B cell (primary cell): Measurements from ENCODE around the gene NHSL1. TPM values are rescaled to one million over a fixed set of nuclear protein-coding genes. Genes with fewer than 3 reads are reported as not detected.

Source experiments
- ATAC-seq: fragments of 200-7000 bp; cut with Tn5 transposase; one replicate; pipeline ENCODE4 v1.10.0; 2021; ENCODE audit warnings: low read depth, mild to moderate bottlenecking, moderate number of reproducible peaks, moderate library complexity
- CTCF ChIA-PET: fragments of 350-600 bp; sonication (Branson Sonifier 250); formaldehyde crosslinking; loops from one replicate; lab custom pipeline; 2021; ENCODE audit warnings: antibody characterized with exemption, inconsistent platforms; lab: Charles Lee
- POLR2A ChIA-PET: fragments of 350-600 bp; sonication (Branson Sonifier 250); formaldehyde crosslinking; loops from one replicate; lab custom pipeline; 2021; ENCODE audit warnings: antibody characterized with exemption; lab: Charles Lee
- DNase-seq: peaks from one replicate; pipeline ENCODE4 v3.0.0; 2013
- H2AFZ ChIP-seq: 2 replicates; pipeline ENCODE4 v1.6.1; 2012; ENCODE audit warnings: mild to moderate bottlenecking, low read depth, low read length; ENCODE audit not compliant: insufficient read depth, poor library complexity, severe bottlenecking
- H3K27ac ChIP-seq, 2 donors: 1 replicate in 1 of 2; 2 replicates in 1 of 2; pipeline ENCODE4 v1.5.1; 2012 to 2013; ENCODE audit warnings: low read length in 2 of 2, mild to moderate bottlenecking in 2 of 2, moderate library complexity in 1 of 2
- H3K27me3 ChIP-seq, 4 experiments: fragments of 200-600 bp in 1 of 4; sonication (generic) in 1 of 4; replicated peaks in 1 of 4; 1 replicate in 2 of 4; 2 replicates in 2 of 4; pipeline versions ENCODE4 v1.6.1 to v1.7.0; 2013 to 2016; ENCODE audit warnings: low read length in 3 of 4, mild to moderate bottlenecking in 2 of 4, mixed read lengths in 1 of 4, moderate library complexity in 1 of 4; ENCODE audit not compliant: insufficient read depth in 4 of 4, control insufficient read depth in 3 of 4; ENCODE audit errors: control extremely low read depth in 1 of 4
- H3K36me3 ChIP-seq, 2 experiments: replicated peaks in 1 of 2; 1 replicate in 1 of 2; 2 replicates in 1 of 2; pipeline versions ENCODE4 v1.6.1 to v1.7.1; 2013; ENCODE audit warnings: low read length in 1 of 2; ENCODE audit not compliant: insufficient read depth in 2 of 2, control insufficient read depth in 1 of 2; ENCODE audit errors: control extremely low read depth in 1 of 2, extremely low read depth in 1 of 2
- H3K4me1 ChIP-seq, 2 donors: fragments of 200-600 bp in 1 of 2; sonication (generic) in 1 of 2; 1 replicate in 1 of 2; 2 replicates in 1 of 2; pipeline versions ENCODE4 v1.5.1 to v1.6.1; 2013 to 2017; ENCODE audit warnings: low read length in 2 of 2; ENCODE audit not compliant: control insufficient read depth in 2 of 2, insufficient read depth in 2 of 2
- H3K4me2 ChIP-seq: replicated peaks from 2 replicates; pipeline ENCODE3; 2012; ENCODE audit warnings: mild to moderate bottlenecking, low read depth, low read length; ENCODE audit not compliant: poor library complexity, severe bottlenecking
- H3K4me3 ChIP-seq, 5 experiments: fragments of 200-600 bp in 1 of 5; sonication (generic) in 1 of 5; 1 replicate in 3 of 5; 2 replicates in 2 of 5; pipeline versions ENCODE4 v1.5.1 to v1.7.0; 2011 to 2016; ENCODE audit warnings: low read length in 4 of 5, mild to moderate bottlenecking in 4 of 5, low read depth in 2 of 5, control low read depth in 1 of 5, moderate library complexity in 1 of 5; ENCODE audit not compliant: insufficient read depth in 1 of 5; ENCODE audit errors: control extremely low read depth in 1 of 5, extremely low read depth in 1 of 5
- H3K79me2 ChIP-seq: fragments of 200-600 bp; sonication (generic); one replicate; pipeline ENCODE4 v1.6.0; 2016; ENCODE audit warnings: low read length; ENCODE audit not compliant: control insufficient read depth, insufficient read depth
- H3K9ac ChIP-seq: fragments of 200-600 bp; sonication (generic); 2 replicates; pipeline ENCODE4 v1.6.1; 2017; ENCODE audit warnings: mild to moderate bottlenecking, low read length, moderate library complexity
- H3K9me3 ChIP-seq, 3 donors: one replicate each; pipeline versions ENCODE4 v1.6.1 to v1.7.1; 2013; ENCODE audit warnings: low read length in 2 of 3; ENCODE audit not compliant: control insufficient read depth in 2 of 3, insufficient read depth in 1 of 3; ENCODE audit errors: control extremely low read depth in 1 of 3
- H4K20me1 ChIP-seq: 2 replicates; pipeline ENCODE4 v1.6.0; 2012; ENCODE audit warnings: mild to moderate bottlenecking, low read length; ENCODE audit not compliant: insufficient read depth, control insufficient read depth, poor library complexity, severe bottlenecking
- H3K27ac Mint-ChIP-seq: one replicate; pipeline ENCODE4 v1.8.0; 2021; ENCODE audit warnings: mixed read lengths
- H3K27me3 Mint-ChIP-seq: one replicate; pipeline ENCODE4 v1.8.0; 2021; ENCODE audit warnings: mixed read lengths
- H3K4me1 Mint-ChIP-seq: one replicate; pipeline ENCODE4 v1.8.0; 2021; ENCODE audit warnings: mixed read lengths
- H3K4me3 Mint-ChIP-seq: one replicate; pipeline ENCODE4 v1.8.0; 2021; ENCODE audit warnings: mixed read lengths
- H3K9me3 Mint-ChIP-seq: one replicate; pipeline ENCODE4 v1.8.0; 2022; ENCODE audit warnings: mixed read lengths; ENCODE audit not compliant: insufficient read depth
- CTCF ChIP-seq: fragments of 200-600 bp; IDR thresholded peaks from one replicate; pipeline ENCODE4 v1.8.0; 2022; ENCODE audit warnings: antibody characterized with exemption, mild to moderate bottlenecking
- EZH2 ChIP-seq: IDR thresholded peaks from 2 replicates; pipeline ENCODE4 v1.6.1; 2012; ENCODE audit warnings: borderline replicate concordance, low read depth, mild to moderate bottlenecking, moderate library complexity, low read length; ENCODE audit not compliant: insufficient read depth, poor library complexity, severe bottlenecking
- WGBS: methylation state at CpG from one replicate; pipeline ENCODE4 v1.1.5; 2013; ENCODE audit warnings: missing lambda C conversion rate; ENCODE audit not compliant: insufficient coverage; 5-methylcytosine and 5-hydroxymethylcytosine counted together
- intact Hi-C: fragments of 100-400 bp; cut with micrococcal nuclease; formaldehyde crosslinking; loops from one replicate; pipeline ENCODE4 v1.10.0; 2022
- polyA plus RNA-seq: library from polyadenylated mRNA; depleted of rRNA; stranded (reverse); fragments of >200 nt; gene quantifications from 2 replicates; pipeline ENCODE4 v1.2.3, GENCODE V29; 2012
- total RNA-seq, 2 donors: library from RNA; stranded (reverse); fragments of 120-200 nt in 1 of 2; gene quantifications; 1 replicate in 1 of 2; 2 replicates in 1 of 2; pipeline versions ENCODE4 v1.2.3 to v1.2.4, GENCODE V29; 2013 to 2022

Gene NHSL1
- total and polyA plus RNA-seq, 2 donors (not counting 1 experiment from before 2014, with no cell fraction given) = 0.04 to 0.10 TPM

GRCh38 chr6:138528956-138529355 is 29.7 kb upstream of the NHSL1 start:
- ATAC-seq (no peak), DNase-seq (no peak)
- H3K27me3 ChIP-seq = no peaks in the 10 kb centered on the region
- no peaks in the 10 kb centered on the region for H4K20me1 ChIP-seq
- intact Hi-C loops = no loop called here
- H3K4me1 Mint-ChIP-seq = no peaks in the 10 kb centered on the region
- no peak for TF ChIP-seq CTCF
- no peak for TF ChIP-seq EZH2
- no peak overlapping the region for H3K9ac ChIP-seq
- peaks cover 16% of the 10 kb centered on the region for H3K27me3 Mint-ChIP-seq
- no peaks in the 10 kb centered on the region for H3K4me1 ChIP-seq
- ChIA-PET CTCF (interaction anchor here (1.1 kb wide), 1 partner anchor 11 kb away, joined by 3 read pairs; no protein-coding TSS in a partner anchor), POLR2A (no interaction called here)
- H3K27ac Mint-ChIP-seq = no peak overlapping the region
- no peaks in the 10 kb centered on the region for H3K9me3 Mint-ChIP-seq
- no peak overlapping the region for H2AFZ ChIP-seq
- no peaks in the 10 kb centered on the region for H3K79me2 ChIP-seq
- 100% methylated on average over 2 of the region's 2 CpGs for WGBS
- H3K36me3 ChIP-seq = no peaks in the 10 kb centered on the region
- H3K4me3 ChIP-seq = no peak overlapping the region
- no peaks in the 10 kb centered on the region for H3K9me3 ChIP-seq
- H3K27ac ChIP-seq = no peak overlapping the region
- H3K4me2 ChIP-seq = no peak overlapping the region
- no peak overlapping the region for H3K4me3 Mint-ChIP-seq

DNA sequence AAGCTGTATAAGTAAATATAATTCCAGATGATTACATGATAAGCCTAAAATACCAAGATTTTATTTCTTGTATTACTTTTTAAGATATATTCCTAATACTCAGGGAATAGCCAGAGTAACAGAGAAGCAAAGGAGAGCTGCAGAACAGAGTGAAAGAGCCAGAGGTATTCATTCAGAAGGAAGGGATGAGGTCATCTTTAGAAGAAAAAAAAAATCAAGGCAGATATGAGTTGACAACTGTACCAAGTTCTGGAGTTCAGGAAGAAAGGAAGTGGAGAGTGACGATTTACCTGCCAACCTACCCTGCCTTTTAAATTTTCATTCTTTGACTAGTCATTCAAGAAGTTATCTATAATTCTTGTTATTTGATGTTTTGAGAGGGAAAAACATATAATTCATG is 28.8 kb upstream of the NHSL1 start:
- H3K4me1 Mint-ChIP-seq = no peaks in the 10 kb centered on the region
- POLR2A ChIA-PET = no interaction called here
- H3K79me2 ChIP-seq = no peaks in the 10 kb centered on the region
- DNase-seq (no peak), ATAC-seq (no peak)
- no peak overlapping the region for H3K4me3 Mint-ChIP-seq
- no peak overlapping the region for H3K4me3 ChIP-seq
- H3K4me2 ChIP-seq = no peak overlapping the region
- no peak for TF ChIP-seq EZH2
- no peaks in the 10 kb centered on the region for H3K9me3 Mint-ChIP-seq
- H3K9ac ChIP-seq = no peak overlapping the region
- WGBS = no CpG with 5 or more reads among the region's 1 CpG
- no peaks in the 10 kb centered on the region for H3K36me3 ChIP-seq
- H3K9me3 ChIP-seq = no peaks in the 10 kb centered on the region
- no peaks in the 10 kb centered on the region for H3K4me1 ChIP-seq
- intact Hi-C loops = no loop called here
- no peak overlapping the region for H2AFZ ChIP-seq
- H3K27me3 ChIP-seq = no peaks in the 10 kb centered on the region
- H3K27ac ChIP-seq = no peak overlapping the region
- H3K27ac Mint-ChIP-seq = no peak overlapping the region
- H3K27me3 Mint-ChIP-seq = peaks cover 16% of the 10 kb centered on the region
- no peaks in the 10 kb centered on the region for H4K20me1 ChIP-seq
- CTCF ChIA-PET = interaction anchor here (1.3 kb wide), 1 partner anchor 10 kb away, joined by 6 read pairs; no protein-coding TSS in a partner anchor
